GM19099 (cell line): ENCODE measurements around the gene MAGIX.

ENCODE experiments used
- POLR2A ChIP-seq: IDR thresholded peaks from 3 replicates; pipeline ENCODE4 v1.6.1; 2011; ENCODE audit warnings: low read depth; ENCODE audit not compliant: insufficient read length; ENCODE audit errors: extremely low read depth

MAGIX gene

GRCh38 chrX:49212861-49213260 is 50.3 kb downstream of the MAGIX start:
- TF ChIP-seq POLR2A: no peak

GRCh38 chrX:49214416-49214815 is 51.9 kb downstream of the MAGIX start:
- no peak for TF ChIP-seq POLR2A

GRCh38 chrX:49214996-49215526 is 52.5 kb downstream of the MAGIX start:
- TF ChIP-seq POLR2A: no peak
